ENCODE results near the gene LIPK. TPM values are rescaled to one million over a fixed set of nuclear protein-coding genes. Genes with fewer than 3 reads are reported as not detected.
A peak's percentile ranks its signal among the peaks of the same experiment; 100 is the strongest.

LIPK gene
- polyA plus RNA-seq, 1 donor (not counting 4 experiments of a cell fraction or from before 2014, with no cell fraction given), result 0.56 TPM

- no peaks in the 10 kb centered on the region for H3K27me3 ChIP-seq (ENCODE audit: control insufficient read depth, extremely low read depth, insufficient read depth, low read length)
- no peaks in the 10 kb centered on the region for H3K36me3 ChIP-seq (ENCODE audit: control insufficient read depth in 2 of 2, extremely low read depth in 1 of 2, insufficient read depth in 2 of 2, low read length in 2 of 2)
- no peaks in the 10 kb centered on the region for H3K9me1 ChIP-seq (ENCODE audit: control insufficient read depth, extremely low read depth, insufficient read depth, low read length)
- H4K20me1 ChIP-seq (ENCODE audit: control insufficient read depth, extremely low read depth, insufficient read depth, low read length), result no peaks in the 10 kb centered on the region
- no peak overlapping the region for H3K27ac ChIP-seq (ENCODE audit: control insufficient read depth, insufficient read depth, low read length)
- no peak overlapping the region for H2AFZ ChIP-seq (ENCODE audit: control insufficient read depth, low read length)
- no peak for FAIRE-seq
- no peak for TF ChIP-seq CTCF (optimal IDR thresholded peaks at IDR 0.05 in 1 of 3, IDR thresholded peaks at IDR 0.05 in 1 of 3, conservative IDR thresholded peaks at IDR 0.05 in 1 of 3; ENCODE audit: extremely low read depth in 1 of 3, insufficient read depth in 2 of 3, low read length in 3 of 3)
- no peak for TF ChIP-seq EZH2 (IDR thresholded peaks at IDR 0.05; ENCODE audit: low read length)
- no peaks in the 10 kb centered on the region for H3K79me2 ChIP-seq (ENCODE audit: control insufficient read depth, insufficient read depth, low read length)
- no peak overlapping the region for H3K9ac ChIP-seq (ENCODE audit: control insufficient read depth, extremely low read depth, insufficient read depth, low read length)
- dilution Hi-C loops (cut with MboI; ENCODE audit: extremely low pct_ligation_motif_present, low sequenced_read_pairs), result no loop called here
- DNase-seq (ENCODE audit: low read depth, low spot score), result no peak
- no peak overlapping the region for H3K4me2 ChIP-seq (ENCODE audit: control insufficient read depth, extremely low read depth, insufficient read depth, low read depth, low read length)
- H3K9me3 ChIP-seq (ENCODE audit: control insufficient read depth, low read depth, low read length), result peaks cover 3% of the 10 kb centered on the region
- no peak overlapping the region for H3K4me3 ChIP-seq (ENCODE audit: control insufficient read depth in 2 of 3, extremely low read depth in 1 of 3, insufficient read depth in 2 of 3, low read depth in 1 of 3, low read length in 3 of 3)
- H3K4me1 ChIP-seq (ENCODE audit: control insufficient read depth, extremely low read depth, insufficient read depth, low read length), result no peaks in the 10 kb centered on the region
These were observed 36.4 kb downstream of the LIPK start for GRCh38 chr10:88742448-88742847.

DNA sequence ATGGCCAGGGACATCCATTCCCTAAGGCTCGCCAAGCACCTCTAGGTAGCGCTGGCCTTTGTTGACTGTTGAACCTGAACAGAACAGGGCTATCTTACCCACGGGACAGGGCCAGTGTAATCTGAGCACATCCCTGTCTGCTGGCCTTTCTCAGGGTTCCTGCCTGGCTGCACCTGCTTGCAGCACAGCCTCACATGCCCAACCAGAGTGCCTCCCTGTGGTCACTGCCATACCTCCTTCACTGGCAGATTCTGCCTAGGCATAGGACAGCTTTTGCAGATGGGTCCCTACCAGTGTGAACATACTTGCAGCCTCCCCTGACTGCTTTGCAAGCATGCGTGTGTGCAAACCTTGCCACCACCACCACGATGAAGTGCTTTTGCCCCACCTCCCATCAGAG, 38.0 kb downstream of the LIPK start:
- DNase-seq (ENCODE audit: low read depth, low spot score) (no peak), FAIRE-seq (no peak)
- TF ChIP-seq EZH2 (IDR thresholded peaks at IDR 0.05; ENCODE audit: low read length) (no peak), CTCF (optimal IDR thresholded peaks at IDR 0.05 in 1 of 3, IDR thresholded peaks at IDR 0.05 in 1 of 3, conservative IDR thresholded peaks at IDR 0.05 in 1 of 3; ENCODE audit: extremely low read depth in 1 of 3, insufficient read depth in 2 of 3, low read length in 3 of 3) (peak in 2 of 3 experiments; percentile 23 to 65)

More for the DNA sequence above, 38.0 kb downstream of the LIPK start:
- H3K27ac ChIP-seq (ENCODE audit: control insufficient read depth, insufficient read depth, low read length), result no peak overlapping the region
- no peaks in the 10 kb centered on the region for H3K4me1 ChIP-seq (ENCODE audit: control insufficient read depth, extremely low read depth, insufficient read depth, low read length)
- peaks cover 3% of the 10 kb centered on the region for H3K9me3 ChIP-seq (ENCODE audit: control insufficient read depth, low read depth, low read length)
- no peak overlapping the region for H3K9ac ChIP-seq (ENCODE audit: control insufficient read depth, extremely low read depth, insufficient read depth, low read length)
- no peaks in the 10 kb centered on the region for H3K36me3 ChIP-seq (ENCODE audit: control insufficient read depth in 2 of 2, extremely low read depth in 1 of 2, insufficient read depth in 2 of 2, low read length in 2 of 2)
- no peaks in the 10 kb centered on the region for H3K79me2 ChIP-seq (ENCODE audit: control insufficient read depth, insufficient read depth, low read length)
- no peaks in the 10 kb centered on the region for H3K27me3 ChIP-seq (ENCODE audit: control insufficient read depth, extremely low read depth, insufficient read depth, low read length)
- no peaks in the 10 kb centered on the region for H3K9me1 ChIP-seq (ENCODE audit: control insufficient read depth, extremely low read depth, insufficient read depth, low read length)
- no peak overlapping the region for H3K4me2 ChIP-seq (ENCODE audit: control insufficient read depth, extremely low read depth, insufficient read depth, low read depth, low read length)
- H4K20me1 ChIP-seq (ENCODE audit: control insufficient read depth, extremely low read depth, insufficient read depth, low read length), result no peaks in the 10 kb centered on the region
- no peak overlapping the region for H3K4me3 ChIP-seq (ENCODE audit: control insufficient read depth in 2 of 3, extremely low read depth in 1 of 3, insufficient read depth in 2 of 3, low read depth in 1 of 3, low read length in 3 of 3)
- no peak overlapping the region for H2AFZ ChIP-seq (ENCODE audit: control insufficient read depth, low read length)
- dilution Hi-C loops (cut with MboI; ENCODE audit: extremely low pct_ligation_motif_present, low sequenced_read_pairs), result no loop called here
